ENCODE results near the gene C19orf25.
A peak's percentile ranks its signal among the peaks of the same experiment; 100 is the strongest.

C19orf25 gene

GRCh38 chr19:1518471-1518870 lies 39.5 kb upstream of the C19orf25 start:
- H3K27me3 Mint-ChIP-seq = peaks cover 75% of the 10 kb centered on the region
- CTCF ChIA-PET = interaction anchor here (1.3 kb wide), 1 partner anchor 239 kb away, joined by 3 read pairs; no protein-coding TSS in a partner anchor
- no peaks in the 10 kb centered on the region for H3K36me3 Mint-ChIP-seq
- no peak overlapping the region for H3K27ac Mint-ChIP-seq
- H3K9me3 Mint-ChIP-seq = no peaks in the 10 kb centered on the region
- no peak for DNase-seq
- H3K4me1 Mint-ChIP-seq = no peaks in the 10 kb centered on the region
- H3K4me3 Mint-ChIP-seq = no peak overlapping the region

GRCh38 chr19:1516395-1516753 lies 37.4 kb upstream of the C19orf25 start:
- Mint-ChIP-seq H3K27me3 (peaks cover 69% of the 10 kb centered on the region), H3K9me3 (no peaks in the 10 kb centered on the region)
- CTCF ChIA-PET = no interaction called here

GRCh38 chr19:1514986-1515721 lies 36.1 kb upstream of the C19orf25 start:
- no peak overlapping the region for H3K27ac Mint-ChIP-seq
- H3K27me3 Mint-ChIP-seq = peaks cover 74% of the 10 kb centered on the region
- CTCF ChIA-PET = interaction anchor here (0.7 kb wide), 1 partner anchor 49 kb away, joined by 3 read pairs; no protein-coding TSS in a partner anchor
- peaks cover 8% of the 10 kb centered on the region for H3K4me1 Mint-ChIP-seq
- no peak for DNase-seq
- H3K4me3 Mint-ChIP-seq = no peak overlapping the region
- no peaks in the 10 kb centered on the region for H3K9me3 Mint-ChIP-seq
- H3K36me3 Mint-ChIP-seq = no peaks in the 10 kb centered on the region

More at GRCh38 chr19:1516395-1516753, 37.4 kb upstream of the C19orf25 start:
- peaks cover 5% of the 10 kb centered on the region for H3K4me1 Mint-ChIP-seq
- H3K4me3 Mint-ChIP-seq = no peak overlapping the region
- no peak for DNase-seq
- no peaks in the 10 kb centered on the region for H3K36me3 Mint-ChIP-seq
- H3K27ac Mint-ChIP-seq = no peak overlapping the region

GRCh38 chr19:1514295-1514661 lies 35.3 kb upstream of the C19orf25 start:
- Mint-ChIP-seq H3K36me3 (no peaks in the 10 kb centered on the region), H3K4me1 (peaks cover 8% of the 10 kb centered on the region), H3K27ac (no peak overlapping the region), H3K27me3 (peaks cover 83% of the 10 kb centered on the region), H3K4me3 (no peak overlapping the region), H3K9me3 (no peaks in the 10 kb centered on the region)
- CTCF ChIA-PET = interaction anchor here (0.6 to 0.7 kb wide), 2 partner anchors 9 to 48 kb away, joined by 3 read pairs; no protein-coding TSS in a partner anchor
- DNase-seq = no peak

- DNase-seq = peak; percentile 77
- H3K36me3 Mint-ChIP-seq = no peaks in the 10 kb centered on the region
- no peak overlapping the region for H3K27ac Mint-ChIP-seq
- CTCF ChIA-PET = interaction anchor here (0.6 kb wide), 1 partner anchor 10 kb away, joined by 3 read pairs; no protein-coding TSS in a partner anchor
- peaks cover 83% of the 10 kb centered on the region for H3K27me3 Mint-ChIP-seq
- peak overlapping the region; percentile 26 for H3K4me3 Mint-ChIP-seq
- H3K9me3 Mint-ChIP-seq = no peaks in the 10 kb centered on the region
- peaks cover 8% of the 10 kb centered on the region for H3K4me1 Mint-ChIP-seq
These were observed 34.7 kb upstream of the C19orf25 start for GRCh38 chr19:1513499-1514294.

GRCh38 chr19:1512671-1513498 lies 33.9 kb upstream of the C19orf25 start, which contains the start of gene ADAMTSL5:
ADAMTSL5 (minus strand) TSS chr19:1513019; CDS start chr19:1510943, 2,076 bp downstream.
- peaks cover 81% of the 10 kb centered on the region for H3K27me3 Mint-ChIP-seq
- CTCF ChIA-PET = no interaction called here
- peaks cover under 1% of the 10 kb centered on the region for H3K36me3 Mint-ChIP-seq
- no peaks in the 10 kb centered on the region for H3K9me3 Mint-ChIP-seq
- peak within 1 kb of the TSS; percentile 42 for H3K27ac Mint-ChIP-seq
- peak within 1 kb of the TSS; percentile 69 for H3K4me3 Mint-ChIP-seq
- H3K4me1 Mint-ChIP-seq = peaks cover 9% of the 10 kb centered on the region
- peak; percentile 77 for DNase-seq

- Mint-ChIP-seq H3K9me3 (peaks cover 4% of the 10 kb centered on the region), H3K36me3 (peaks cover 4% of the 10 kb centered on the region), H3K27ac (no peak overlapping the region), H3K27me3 (peaks cover 79% of the 10 kb centered on the region), H3K4me3 (peak overlapping the region; percentile 69), H3K4me1 (peaks cover 15% of the 10 kb centered on the region)
- DNase-seq = no peak
- CTCF ChIA-PET = no interaction called here
These were observed 32.6 kb upstream of the C19orf25 start for GRCh38 chr19:1511318-1512317.

- Mint-ChIP-seq H3K4me3 (no peak overlapping the region), H3K27ac (no peak overlapping the region), H3K9me3 (peaks cover 4% of the 10 kb centered on the region), H3K4me1 (peaks cover 15% of the 10 kb centered on the region), H3K36me3 (peaks cover 4% of the 10 kb centered on the region), H3K27me3 (peaks cover 77% of the 10 kb centered on the region)
- no peak for DNase-seq
- CTCF ChIA-PET = no interaction called here
These were observed 31.8 kb upstream of the C19orf25 start for GRCh38 chr19:1510807-1511206.

- Mint-ChIP-seq H3K27me3 (peaks cover 78% of the 10 kb centered on the region), H3K9me3 (peaks cover 4% of the 10 kb centered on the region)
- CTCF ChIA-PET = no interaction called here
These were observed 31.4 kb upstream of the C19orf25 start for GRCh38 chr19:1510442-1510806.

GRCh38 chr19:1509602-1510441 lies 30.8 kb upstream of the C19orf25 start:
- H3K27ac Mint-ChIP-seq = no peak overlapping the region
- DNase-seq = no peak
- peaks cover 15% of the 10 kb centered on the region for H3K4me1 Mint-ChIP-seq
- no peak overlapping the region for H3K4me3 Mint-ChIP-seq
- CTCF ChIA-PET = no interaction called here
- H3K9me3 Mint-ChIP-seq = peaks cover 4% of the 10 kb centered on the region
- peaks cover 4% of the 10 kb centered on the region for H3K36me3 Mint-ChIP-seq
- peaks cover 77% of the 10 kb centered on the region for H3K27me3 Mint-ChIP-seq

More at GRCh38 chr19:1510442-1510806, 31.4 kb upstream of the C19orf25 start:
- H3K36me3 Mint-ChIP-seq = peaks cover 4% of the 10 kb centered on the region
- H3K4me3 Mint-ChIP-seq = no peak overlapping the region
- H3K27ac Mint-ChIP-seq = no peak overlapping the region
- DNase-seq = no peak
- peaks cover 15% of the 10 kb centered on the region for H3K4me1 Mint-ChIP-seq

- CTCF ChIA-PET = no interaction called here
- Mint-ChIP-seq H3K4me3 (no peak overlapping the region), H3K9me3 (peaks cover 4% of the 10 kb centered on the region), H3K27me3 (peaks cover 80% of the 10 kb centered on the region), H3K4me1 (peaks cover 15% of the 10 kb centered on the region), H3K27ac (no peak overlapping the region), H3K36me3 (peaks cover 4% of the 10 kb centered on the region)
- no peak for DNase-seq
These were observed 29.5 kb upstream of the C19orf25 start for GRCh38 chr19:1508507-1508856.

GRCh38 chr19:1507763-1508506 lies 28.9 kb upstream of the C19orf25 start:
- Mint-ChIP-seq H3K9me3 (peaks cover 4% of the 10 kb centered on the region), H3K36me3 (peaks cover 4% of the 10 kb centered on the region), H3K27me3 (peaks cover 85% of the 10 kb centered on the region), H3K4me1 (peaks cover 15% of the 10 kb centered on the region), H3K4me3 (peak overlapping the region; percentile 74), H3K27ac (peak overlapping the region; percentile 74)
- CTCF ChIA-PET = no interaction called here
- peak; percentile 91 for DNase-seq
